Parathyroid adenoma (tissue), 2 donors: ENCODE data around the gene TIMM29.

Experiments used
- H2AFZ ChIP-seq: fragments of 300-600 bp; sonication (generic); one replicate; pipeline ENCODE4 v1.7.0; 2017; ENCODE audit warnings: antibody characterized with exemption, mild to moderate bottlenecking
- H3K27ac ChIP-seq: fragments of 300-600 bp; sonication (generic); one replicate; pipeline ENCODE4 v1.7.0; 2017
- H3K27me3 ChIP-seq: fragments of 300-600 bp; sonication (generic); one replicate; pipeline ENCODE4 v1.7.0; 2017; ENCODE audit warnings: low read length; ENCODE audit not compliant: control insufficient read depth, insufficient read depth
- H3K36me3 ChIP-seq: fragments of 300-600 bp; sonication (generic); one replicate; pipeline ENCODE4 v1.7.0; 2017; ENCODE audit warnings: low read length; ENCODE audit not compliant: control insufficient read depth, insufficient read depth
- H3K4me1 ChIP-seq: fragments of 300-600 bp; sonication (generic); one replicate; pipeline ENCODE4 v1.7.0; 2017; ENCODE audit warnings: control low read depth
- H3K4me2 ChIP-seq: fragments of 300-600 bp; sonication (generic); one replicate; pipeline ENCODE4 v1.7.0; 2017; ENCODE audit warnings: low read length
- H3K4me3 ChIP-seq: fragments of 300-600 bp; sonication (generic); one replicate; pipeline ENCODE4 v1.7.0; 2017; ENCODE audit warnings: low read depth, low read length
- H3K79me2 ChIP-seq: fragments of 300-600 bp; sonication (generic); one replicate; pipeline ENCODE4 v1.7.0; 2017; ENCODE audit warnings: control low read depth
- H3K9ac ChIP-seq: fragments of 300-600 bp; sonication (generic); one replicate; pipeline ENCODE4 v1.7.0; 2017; ENCODE audit warnings: mild to moderate bottlenecking
- H3K9me3 ChIP-seq: fragments of 300-600 bp; sonication (generic); one replicate; pipeline ENCODE4 v1.7.0; 2017; ENCODE audit warnings: low read length; ENCODE audit not compliant: control insufficient read depth
- CTCF ChIP-seq: fragments of 300-600 bp; sonication (generic); IDR thresholded peaks from one replicate; pipeline ENCODE4 v1.7.0; 2017; ENCODE audit warnings: antibody characterized with exemption, mild to moderate bottlenecking
- donor health status: primary hyperparathyroidism.

The TIMM29 gene

GRCh38 chr19:10920288-10920655 lies 8.3 kb upstream of the TIMM29 start:
- Histone ChIP-seq H3K27ac (no peak overlapping the region), H3K36me3 (no peaks in the 10 kb centered on the region), H3K9ac (no peak overlapping the region), H3K4me1 (no peaks in the 10 kb centered on the region), H3K9me3 (no peaks in the 10 kb centered on the region), H3K79me2 (no peaks in the 10 kb centered on the region), H3K4me3 (no peak overlapping the region), H3K4me2 (no peak overlapping the region), H3K27me3 (no peaks in the 10 kb centered on the region), H2AFZ (no peak overlapping the region)
- TF ChIP-seq CTCF: no peak

GRCh38 chr19:10920781-10921180 lies 7.8 kb upstream of the TIMM29 start:
- no peaks in the 10 kb centered on the region for H3K36me3 ChIP-seq
- no peaks in the 10 kb centered on the region for H3K4me1 ChIP-seq
- no peak overlapping the region for H3K4me3 ChIP-seq
- no peak overlapping the region for H3K4me2 ChIP-seq
- no peaks in the 10 kb centered on the region for H3K9me3 ChIP-seq
- no peaks in the 10 kb centered on the region for H3K27me3 ChIP-seq
- H3K79me2 ChIP-seq: no peaks in the 10 kb centered on the region
- no peak overlapping the region for H3K27ac ChIP-seq
- no peak for TF ChIP-seq CTCF
- no peak overlapping the region for H2AFZ ChIP-seq
- H3K9ac ChIP-seq: no peak overlapping the region

- H3K36me3 ChIP-seq: no peaks in the 10 kb centered on the region
Measured at GRCh38 chr19:10921199-10921909, 7.3 kb upstream of the TIMM29 start.

GRCh38 chr19:10921910-10922637 lies 6.5 kb upstream of the TIMM29 start:
- H3K27ac ChIP-seq: no peak overlapping the region
- H2AFZ ChIP-seq: no peak overlapping the region
- H3K4me2 ChIP-seq: no peak overlapping the region
- H3K27me3 ChIP-seq: no peaks in the 10 kb centered on the region
- no peaks in the 10 kb centered on the region for H3K9me3 ChIP-seq
- no peak for TF ChIP-seq CTCF
- H3K4me3 ChIP-seq: no peak overlapping the region
- no peaks in the 10 kb centered on the region for H3K79me2 ChIP-seq
- no peaks in the 10 kb centered on the region for H3K4me1 ChIP-seq
- no peak overlapping the region for H3K9ac ChIP-seq
- no peaks in the 10 kb centered on the region for H3K36me3 ChIP-seq

More at GRCh38 chr19:10921199-10921909, 7.3 kb upstream of the TIMM29 start:
- Histone ChIP-seq H2AFZ (no peak overlapping the region), H3K4me2 (no peak overlapping the region), H3K4me3 (no peak overlapping the region), H3K27me3 (no peaks in the 10 kb centered on the region), H3K9me3 (no peaks in the 10 kb centered on the region), H3K9ac (no peak overlapping the region), H3K79me2 (no peaks in the 10 kb centered on the region), H3K4me1 (no peaks in the 10 kb centered on the region), H3K27ac (no peak overlapping the region)
- no peak for TF ChIP-seq CTCF

DNA sequence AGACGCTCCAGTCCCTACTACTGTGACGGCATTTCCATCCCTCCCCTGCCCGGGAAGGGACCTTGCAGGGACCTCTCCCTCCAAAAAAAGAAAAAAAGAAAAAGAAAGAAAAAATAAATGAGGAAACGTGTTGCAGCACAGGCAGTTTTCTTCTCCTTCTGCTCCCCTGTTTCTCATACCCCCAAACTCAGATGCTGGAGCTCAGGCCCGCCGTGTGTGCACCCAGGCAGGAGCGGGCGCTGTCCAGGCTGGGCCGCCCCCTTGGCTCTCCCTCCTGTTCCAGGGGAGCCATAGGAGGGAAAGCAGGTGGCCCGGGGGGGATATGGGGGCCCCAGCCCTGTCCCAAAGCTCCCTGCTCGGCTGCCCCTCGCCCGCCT lies 6.0 kb upstream of the TIMM29 start:
- no peaks in the 10 kb centered on the region for H3K27me3 ChIP-seq
- H3K27ac ChIP-seq: no peak overlapping the region
- H3K4me1 ChIP-seq: peaks cover 2% of the 10 kb centered on the region
- H3K4me2 ChIP-seq: no peak overlapping the region
- H3K9ac ChIP-seq: no peak overlapping the region
- H2AFZ ChIP-seq: no peak overlapping the region
- H3K9me3 ChIP-seq: no peaks in the 10 kb centered on the region
- no peak overlapping the region for H3K4me3 ChIP-seq
- no peak for TF ChIP-seq CTCF
- no peaks in the 10 kb centered on the region for H3K79me2 ChIP-seq
- no peaks in the 10 kb centered on the region for H3K36me3 ChIP-seq
